Kidney epithelial cell (primary cell): Measurements from ENCODE around the gene TMPRSS11D. TPM values are rescaled to one million over a fixed set of nuclear protein-coding genes. Genes with fewer than 3 reads are reported as not detected.

Experiments
- DNase-seq: peaks from one replicate; pipeline ENCODE4 v3.0.0-alpha.2; 2010; ENCODE audit warnings: low read depth
- H3K27me3 ChIP-seq: 2 replicates; pipeline ENCODE4 v1.6.0; 2011; ENCODE audit warnings: low read length; ENCODE audit not compliant: control insufficient read depth, insufficient read depth
- H3K36me3 ChIP-seq: 2 replicates; pipeline ENCODE4 v1.5.1; 2011; ENCODE audit warnings: low read length; ENCODE audit not compliant: control insufficient read depth, insufficient read depth
- H3K4me3 ChIP-seq: 2 replicates; pipeline ENCODE4 v1.5.1; 2011; ENCODE audit warnings: low read depth, mild to moderate bottlenecking, control low read depth, low read length
- CTCF ChIP-seq: IDR thresholded peaks from 2 replicates; pipeline ENCODE4 v1.5.1; 2011; ENCODE audit warnings: mild to moderate bottlenecking, moderate library complexity, low read length, control low read depth, inconsistent platforms; ENCODE audit not compliant: insufficient read depth, poor library complexity, severe bottlenecking
- total RNA-seq: library from RNA; depleted of rRNA; stranded (reverse); fragments of >200 nt; gene quantifications from 2 replicates; pipeline ENCODE4 v1.2.3, GENCODE V29; 2015

TMPRSS11D gene
- total RNA-seq, 1 donor from 2014 or later = not detected

- DNase-seq = no peak
- TF ChIP-seq CTCF = no peak
- H3K4me3 ChIP-seq = no peak overlapping the region
- no peaks in the 10 kb centered on the region for H3K27me3 ChIP-seq
- H3K36me3 ChIP-seq = no peaks in the 10 kb centered on the region
Observed at GRCh38 chr4:67785528-67785927, 98.3 kb downstream of the TMPRSS11D start.

DNA sequence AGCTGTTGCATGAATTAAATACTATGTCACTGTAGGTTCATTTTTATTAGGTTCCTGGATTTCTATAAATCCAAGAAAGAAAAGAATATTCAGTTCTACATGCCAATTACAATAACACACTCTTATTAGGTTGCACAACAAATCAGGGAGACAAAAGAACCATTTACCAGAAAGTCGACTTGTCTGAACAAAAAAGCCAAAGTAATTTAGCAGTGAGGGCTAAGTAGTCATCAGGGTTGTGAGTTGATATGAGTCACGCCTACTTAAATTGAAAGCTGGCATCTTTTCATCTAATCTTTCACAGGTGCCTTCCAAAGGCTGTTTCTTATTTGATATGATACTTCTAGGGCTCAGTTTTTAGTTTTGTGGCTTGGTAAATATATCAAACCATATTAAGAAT, 104.2 kb downstream of the TMPRSS11D start:
- no peak overlapping the region for H3K4me3 ChIP-seq
- H3K27me3 ChIP-seq = no peaks in the 10 kb centered on the region
- DNase-seq = peak; percentile 10

GRCh38 chr4:67776746-67777145, 107.1 kb downstream of the TMPRSS11D start:
- TF ChIP-seq CTCF = no peak
- no peak overlapping the region for H3K4me3 ChIP-seq
- no peaks in the 10 kb centered on the region for H3K36me3 ChIP-seq
- no peak for DNase-seq
- H3K27me3 ChIP-seq = no peaks in the 10 kb centered on the region

More for the DNA sequence above, 104.2 kb downstream of the TMPRSS11D start:
- TF ChIP-seq CTCF = no peak
- H3K36me3 ChIP-seq = no peaks in the 10 kb centered on the region

Other genes starting within 250 kb of the TMPRSS11D start
- gene UBA6, start 182.8 kb downstream of the TMPRSS11D start, total RNA-seq = 80.3 and 146 TPM in 2 replicates
- gene GNRHR, start 129.6 kb downstream of the TMPRSS11D start, total RNA-seq = not detected in 2 replicates
- not detected in 2 replicates for gene TMPRSS11A, start 79.5 kb upstream of the TMPRSS11D start, total RNA-seq
- not detected in 2 replicates for gene TMPRSS11F, start 245.9 kb upstream of the TMPRSS11D start, total RNA-seq